G401.6 (cell line): Measurements from ENCODE around the gene LST1.

ENCODE experiments used
- FAIRE-seq: peaks from 2 replicates; lab custom pipeline; 2012; peaks lifted over from hg19 to GRCh38; lab: Jason Lieb, UNC

LST1 gene

DNA sequence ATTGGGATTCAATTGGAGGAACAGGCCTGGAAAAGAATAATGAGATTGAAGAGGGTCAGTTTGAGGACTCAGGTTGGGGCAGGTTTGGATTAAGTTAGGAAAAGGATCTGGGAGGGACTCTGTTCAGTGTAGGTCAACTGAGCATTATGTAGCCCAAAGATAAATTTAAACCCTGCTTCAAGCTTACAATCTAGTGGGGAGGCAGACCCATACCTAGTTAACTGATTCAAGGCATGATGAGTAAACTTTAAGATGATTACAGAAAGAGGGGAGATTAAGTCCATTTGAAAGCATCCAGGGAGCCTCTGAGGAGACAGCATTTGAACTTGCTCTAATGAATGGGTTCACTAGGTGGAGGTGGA, 25.4 kb upstream of the LST1 start:
- no peak for FAIRE-seq

DNA sequence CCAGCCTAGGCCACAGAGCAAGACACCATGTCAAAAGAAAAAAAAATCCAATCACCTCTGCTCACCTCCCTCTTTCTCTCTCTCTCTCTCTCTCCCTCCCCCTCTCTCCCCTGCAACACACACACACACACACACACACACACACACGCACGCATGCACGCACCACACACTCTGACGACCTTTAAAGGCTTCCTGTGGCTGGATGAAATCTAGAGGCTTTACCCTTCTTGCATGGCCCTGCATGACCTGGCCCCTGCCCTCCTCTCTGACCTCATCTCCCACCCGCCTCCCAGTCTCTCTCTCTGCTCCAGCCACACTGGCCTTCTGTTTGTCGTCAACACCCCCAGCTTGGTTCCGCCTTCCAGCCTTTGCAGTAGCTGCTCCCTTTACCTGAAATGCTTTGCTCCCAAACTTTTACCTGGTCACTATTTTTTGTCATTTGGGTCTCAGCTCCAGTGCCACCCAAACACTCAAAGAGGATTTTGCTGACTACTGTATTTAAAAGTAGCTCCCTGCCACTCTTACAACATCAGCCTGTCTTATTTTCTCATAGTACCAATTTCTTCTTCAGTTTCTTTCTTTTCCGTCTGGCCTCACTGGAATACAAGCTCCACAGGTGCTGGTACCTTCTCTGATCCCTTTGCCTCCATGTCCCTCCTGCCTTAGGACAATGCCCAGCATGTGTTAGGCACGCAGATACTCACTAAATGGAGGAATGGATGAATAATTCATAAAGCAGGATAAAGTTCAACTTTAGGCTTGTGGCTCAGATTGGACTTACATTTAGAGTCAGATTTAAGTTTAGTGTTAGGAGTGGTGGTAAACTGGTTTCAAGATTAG, 18.3 kb upstream of the LST1 start:
- FAIRE-seq, result no peak

DNA sequence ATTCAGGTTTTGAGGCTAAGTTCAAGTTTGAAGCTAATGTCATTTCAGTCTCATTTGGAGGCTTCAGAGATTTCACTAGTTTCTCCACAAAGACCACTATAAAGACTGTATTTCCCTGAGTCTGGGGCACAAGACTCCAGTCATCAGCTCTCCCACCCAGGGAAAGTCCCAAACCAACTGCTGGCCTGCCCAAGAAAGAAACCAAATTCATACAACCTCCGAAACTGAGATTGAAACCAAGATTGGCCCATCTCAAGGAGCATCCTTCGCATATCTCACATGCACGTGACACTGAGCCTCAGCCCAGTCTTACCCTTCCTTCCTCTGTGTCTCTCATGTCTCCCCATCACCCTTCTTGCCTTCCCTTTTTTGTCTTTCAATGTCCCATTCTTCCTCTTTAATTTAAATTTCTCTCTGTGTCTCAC, 17.5 kb upstream of the LST1 start:
- FAIRE-seq, result no peak

DNA sequence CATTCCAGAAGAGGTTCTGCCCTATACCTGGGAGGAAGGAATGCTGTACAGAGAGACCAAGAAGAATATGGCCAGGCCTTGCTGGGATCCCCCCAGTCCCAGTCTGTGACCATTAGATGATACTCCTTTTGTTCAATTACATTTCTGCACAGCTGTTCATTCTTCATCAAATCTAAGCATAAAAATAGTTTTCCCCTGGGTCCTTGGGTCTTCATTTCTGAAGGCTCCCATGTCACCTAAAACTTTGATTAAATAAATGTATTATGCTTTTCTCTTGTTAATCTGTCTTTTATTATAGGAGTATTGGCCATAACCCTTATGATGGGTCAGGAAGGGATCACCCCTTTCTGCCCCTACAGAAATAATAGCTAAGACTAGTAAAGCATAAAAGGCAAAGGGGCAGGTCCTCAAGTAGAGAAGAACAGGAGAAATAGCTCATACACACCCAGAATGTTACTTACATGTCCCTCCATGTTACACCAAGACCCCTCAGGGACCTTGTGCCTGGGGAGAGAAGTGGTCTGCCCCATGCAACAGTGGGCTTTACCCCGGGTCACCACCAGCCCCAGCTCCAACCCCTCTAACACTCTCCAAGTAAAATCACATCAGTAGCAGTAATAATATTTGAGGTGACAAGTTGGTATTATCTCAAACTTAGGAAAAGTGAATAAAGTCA, 16.1 kb upstream of the LST1 start:
- FAIRE-seq, result no peak

DNA sequence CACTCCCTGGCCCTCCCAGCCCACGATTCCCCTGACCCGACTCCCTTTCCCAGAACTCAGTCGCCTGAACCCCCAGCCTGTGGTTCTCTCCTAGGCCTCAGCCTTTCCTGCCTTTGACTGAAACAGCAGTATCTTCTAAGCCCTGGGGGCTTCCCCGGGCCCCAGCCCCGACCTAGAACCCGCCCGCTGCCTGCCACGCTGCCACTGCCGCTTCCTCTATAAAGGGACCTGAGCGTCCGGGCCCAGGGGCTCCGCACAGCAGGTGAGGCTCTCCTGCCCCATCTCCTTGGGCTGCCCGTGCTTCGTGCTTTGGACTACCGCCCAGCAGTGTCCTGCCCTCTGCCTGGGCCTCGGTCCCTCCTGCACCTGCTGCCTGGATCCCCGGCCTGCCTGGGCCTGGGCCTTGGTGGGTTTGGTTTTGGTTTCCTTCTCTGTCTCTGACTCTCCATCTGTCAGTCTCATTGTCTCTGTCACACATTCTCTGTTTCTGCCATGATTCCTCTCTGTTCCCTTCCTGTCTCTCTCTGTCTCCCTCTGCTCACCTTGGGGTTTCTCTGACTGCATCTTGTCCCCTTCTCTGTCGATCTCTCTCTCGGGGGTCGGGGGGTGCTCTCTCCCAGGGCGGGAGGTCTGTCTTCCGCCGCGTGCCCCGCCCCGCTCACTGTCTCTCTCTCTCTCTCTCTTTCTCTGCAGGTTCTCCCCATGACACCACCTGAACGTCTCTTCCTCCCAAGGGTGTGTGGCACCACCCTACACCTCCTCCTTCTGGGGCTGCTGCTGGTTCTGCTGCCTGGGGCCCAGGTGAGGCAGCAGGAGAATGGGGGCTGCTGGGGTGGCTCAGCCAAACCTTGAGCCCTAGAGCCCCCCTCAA, 13.8 kb upstream of the LST1 start, which contains the start of gene LTA:
LTA (plus strand) TSS at position 249 of the 871 bp plus-strand sequence; CDS start at position 703, 454 bp downstream.
- FAIRE-seq, result no peak

DNA sequence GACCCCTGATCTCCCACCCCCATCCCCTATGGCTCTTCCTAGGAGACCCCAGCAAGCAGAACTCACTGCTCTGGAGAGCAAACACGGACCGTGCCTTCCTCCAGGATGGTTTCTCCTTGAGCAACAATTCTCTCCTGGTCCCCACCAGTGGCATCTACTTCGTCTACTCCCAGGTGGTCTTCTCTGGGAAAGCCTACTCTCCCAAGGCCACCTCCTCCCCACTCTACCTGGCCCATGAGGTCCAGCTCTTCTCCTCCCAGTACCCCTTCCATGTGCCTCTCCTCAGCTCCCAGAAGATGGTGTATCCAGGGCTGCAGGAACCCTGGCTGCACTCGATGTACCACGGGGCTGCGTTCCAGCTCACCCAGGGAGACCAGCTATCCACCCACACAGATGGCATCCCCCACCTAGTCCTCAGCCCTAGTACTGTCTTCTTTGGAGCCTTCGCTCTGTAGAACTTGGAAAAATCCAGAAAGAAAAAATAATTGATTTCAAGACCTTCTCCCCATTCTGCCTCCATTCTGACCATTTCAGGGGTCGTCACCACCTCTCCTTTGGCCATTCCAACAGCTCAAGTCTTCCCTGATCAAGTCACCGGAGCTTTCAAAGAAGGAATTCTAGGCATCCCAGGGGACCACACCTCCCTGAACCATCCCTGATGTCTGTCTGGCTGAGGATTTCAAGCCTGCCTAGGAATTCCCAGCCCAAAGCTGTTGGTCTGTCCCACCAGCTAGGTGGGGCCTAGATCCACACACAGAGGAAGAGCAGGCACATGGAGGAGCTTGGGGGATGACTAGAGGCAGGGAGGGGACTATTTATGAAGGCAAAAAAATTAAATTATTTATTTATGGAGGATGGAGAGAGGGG, 12.6 kb upstream of the LST1 start:
- no peak for FAIRE-seq

DNA sequence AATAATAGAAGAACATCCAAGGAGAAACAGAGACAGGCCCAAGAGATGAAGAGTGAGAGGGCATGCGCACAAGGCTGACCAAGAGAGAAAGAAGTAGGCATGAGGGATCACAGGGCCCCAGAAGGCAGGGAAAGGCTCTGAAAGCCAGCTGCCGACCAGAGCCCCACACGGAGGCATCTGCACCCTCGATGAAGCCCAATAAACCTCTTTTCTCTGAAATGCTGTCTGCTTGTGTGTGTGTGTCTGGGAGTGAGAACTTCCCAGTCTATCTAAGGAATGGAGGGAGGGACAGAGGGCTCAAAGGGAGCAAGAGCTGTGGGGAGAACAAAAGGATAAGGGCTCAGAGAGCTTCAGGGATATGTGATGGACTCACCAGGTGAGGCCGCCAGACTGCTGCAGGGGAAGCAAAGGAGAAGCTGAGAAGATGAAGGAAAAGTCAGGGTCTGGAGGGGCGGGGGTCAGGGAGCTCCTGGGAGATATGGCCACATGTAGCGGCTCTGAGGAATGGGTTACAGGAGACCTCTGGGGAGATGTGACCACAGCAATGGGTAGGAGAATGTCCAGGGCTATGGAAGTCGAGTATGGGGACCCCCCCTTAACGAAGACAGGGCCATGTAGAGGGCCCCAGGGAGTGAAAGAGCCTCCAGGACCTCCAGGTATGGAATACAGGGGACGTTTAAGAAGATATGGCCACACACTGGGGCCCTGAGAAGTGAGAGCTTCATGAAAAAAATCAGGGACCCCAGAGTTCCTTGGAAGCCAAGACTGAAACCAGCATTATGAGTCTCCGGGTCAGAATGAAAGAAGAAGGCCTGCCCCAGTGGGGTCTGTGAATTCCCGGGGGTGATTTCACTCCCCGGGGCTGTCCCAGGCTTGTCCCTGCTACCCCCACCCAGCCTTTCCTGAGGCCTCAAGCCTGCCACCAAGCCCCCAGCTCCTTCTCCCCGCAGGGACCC, 11.7 kb upstream of the LST1 start:
- no peak for FAIRE-seq

DNA sequence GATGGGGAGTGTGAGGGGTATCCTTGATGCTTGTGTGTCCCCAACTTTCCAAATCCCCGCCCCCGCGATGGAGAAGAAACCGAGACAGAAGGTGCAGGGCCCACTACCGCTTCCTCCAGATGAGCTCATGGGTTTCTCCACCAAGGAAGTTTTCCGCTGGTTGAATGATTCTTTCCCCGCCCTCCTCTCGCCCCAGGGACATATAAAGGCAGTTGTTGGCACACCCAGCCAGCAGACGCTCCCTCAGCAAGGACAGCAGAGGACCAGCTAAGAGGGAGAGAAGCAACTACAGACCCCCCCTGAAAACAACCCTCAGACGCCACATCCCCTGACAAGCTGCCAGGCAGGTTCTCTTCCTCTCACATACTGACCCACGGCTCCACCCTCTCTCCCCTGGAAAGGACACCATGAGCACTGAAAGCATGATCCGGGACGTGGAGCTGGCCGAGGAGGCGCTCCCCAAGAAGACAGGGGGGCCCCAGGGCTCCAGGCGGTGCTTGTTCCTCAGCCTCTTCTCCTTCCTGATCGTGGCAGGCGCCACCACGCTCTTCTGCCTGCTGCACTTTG, 10.7 kb upstream of the LST1 start, which contains the start of gene TNF:
TNF (plus strand) TSS at position 231 of the 567 bp plus-strand sequence; CDS start at position 408, 177 bp downstream.
- no peak for FAIRE-seq

DNA sequence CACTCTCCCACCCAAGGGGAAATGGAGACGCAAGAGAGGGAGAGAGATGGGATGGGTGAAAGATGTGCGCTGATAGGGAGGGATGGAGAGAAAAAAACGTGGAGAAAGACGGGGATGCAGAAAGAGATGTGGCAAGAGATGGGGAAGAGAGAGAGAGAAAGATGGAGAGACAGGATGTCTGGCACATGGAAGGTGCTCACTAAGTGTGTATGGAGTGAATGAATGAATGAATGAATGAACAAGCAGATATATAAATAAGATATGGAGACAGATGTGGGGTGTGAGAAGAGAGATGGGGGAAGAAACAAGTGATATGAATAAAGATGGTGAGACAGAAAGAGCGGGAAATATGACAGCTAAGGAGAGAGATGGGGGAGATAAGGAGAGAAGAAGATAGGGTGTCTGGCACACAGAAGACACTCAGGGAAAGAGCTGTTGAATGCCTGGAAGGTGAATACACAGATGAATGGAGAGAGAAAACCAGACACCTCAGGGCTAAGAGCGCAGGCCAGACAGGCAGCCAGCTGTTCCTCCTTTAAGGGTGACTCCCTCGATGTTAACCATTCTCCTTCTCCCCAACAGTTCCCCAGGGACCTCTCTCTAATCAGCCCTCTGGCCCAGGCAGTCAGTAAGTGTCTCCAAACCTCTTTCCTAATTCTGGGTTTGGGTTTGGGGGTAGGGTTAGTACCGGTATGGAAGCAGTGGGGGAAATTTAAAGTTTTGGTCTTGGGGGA, 10.0 kb upstream of the LST1 start:
- FAIRE-seq, result no peak

DNA sequence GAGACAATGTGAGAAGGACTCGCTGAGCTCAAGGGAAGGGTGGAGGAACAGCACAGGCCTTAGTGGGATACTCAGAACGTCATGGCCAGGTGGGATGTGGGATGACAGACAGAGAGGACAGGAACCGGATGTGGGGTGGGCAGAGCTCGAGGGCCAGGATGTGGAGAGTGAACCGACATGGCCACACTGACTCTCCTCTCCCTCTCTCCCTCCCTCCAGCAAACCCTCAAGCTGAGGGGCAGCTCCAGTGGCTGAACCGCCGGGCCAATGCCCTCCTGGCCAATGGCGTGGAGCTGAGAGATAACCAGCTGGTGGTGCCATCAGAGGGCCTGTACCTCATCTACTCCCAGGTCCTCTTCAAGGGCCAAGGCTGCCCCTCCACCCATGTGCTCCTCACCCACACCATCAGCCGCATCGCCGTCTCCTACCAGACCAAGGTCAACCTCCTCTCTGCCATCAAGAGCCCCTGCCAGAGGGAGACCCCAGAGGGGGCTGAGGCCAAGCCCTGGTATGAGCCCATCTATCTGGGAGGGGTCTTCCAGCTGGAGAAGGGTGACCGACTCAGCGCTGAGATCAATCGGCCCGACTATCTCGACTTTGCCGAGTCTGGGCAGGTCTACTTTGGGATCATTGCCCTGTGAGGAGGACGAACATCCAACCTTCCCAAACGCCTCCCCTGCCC, 9.0 kb upstream of the LST1 start:
- FAIRE-seq, result no peak

DNA sequence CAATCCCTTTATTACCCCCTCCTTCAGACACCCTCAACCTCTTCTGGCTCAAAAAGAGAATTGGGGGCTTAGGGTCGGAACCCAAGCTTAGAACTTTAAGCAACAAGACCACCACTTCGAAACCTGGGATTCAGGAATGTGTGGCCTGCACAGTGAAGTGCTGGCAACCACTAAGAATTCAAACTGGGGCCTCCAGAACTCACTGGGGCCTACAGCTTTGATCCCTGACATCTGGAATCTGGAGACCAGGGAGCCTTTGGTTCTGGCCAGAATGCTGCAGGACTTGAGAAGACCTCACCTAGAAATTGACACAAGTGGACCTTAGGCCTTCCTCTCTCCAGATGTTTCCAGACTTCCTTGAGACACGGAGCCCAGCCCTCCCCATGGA, 8.5 kb upstream of the LST1 start:
- no peak for FAIRE-seq

DNA sequence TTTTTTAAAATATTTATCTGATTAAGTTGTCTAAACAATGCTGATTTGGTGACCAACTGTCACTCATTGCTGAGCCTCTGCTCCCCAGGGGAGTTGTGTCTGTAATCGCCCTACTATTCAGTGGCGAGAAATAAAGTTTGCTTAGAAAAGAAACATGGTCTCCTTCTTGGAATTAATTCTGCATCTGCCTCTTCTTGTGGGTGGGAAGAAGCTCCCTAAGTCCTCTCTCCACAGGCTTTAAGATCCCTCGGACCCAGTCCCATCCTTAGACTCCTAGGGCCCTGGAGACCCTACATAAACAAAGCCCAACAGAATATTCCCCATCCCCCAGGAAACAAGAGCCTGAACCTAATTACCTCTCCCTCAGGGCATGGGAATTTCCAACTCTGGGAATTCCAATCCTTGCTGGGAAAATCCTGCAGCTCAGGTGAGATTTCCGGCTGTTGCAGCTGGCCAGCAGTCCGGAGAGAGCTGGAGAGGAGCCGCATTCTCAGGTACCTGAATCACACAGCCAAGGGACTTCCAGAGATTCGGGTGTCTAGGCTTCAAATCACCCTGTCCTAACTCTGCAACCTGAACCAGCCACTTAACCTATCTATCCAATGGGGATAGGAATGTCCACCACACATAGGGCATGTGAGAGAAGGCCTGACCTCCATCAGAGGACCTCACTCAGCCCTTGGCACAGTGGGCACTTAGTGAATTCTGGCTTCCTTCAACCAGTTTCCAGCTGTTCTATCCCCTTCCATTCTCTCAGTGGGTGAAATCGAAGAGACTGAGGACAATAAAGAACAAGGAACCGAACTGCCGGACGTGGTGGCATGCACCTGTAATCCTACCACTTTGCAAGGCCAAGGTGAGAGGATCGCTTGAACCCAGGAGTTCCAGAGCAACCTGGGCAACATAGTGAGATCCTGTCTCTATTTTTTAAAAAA, 7.6 kb upstream of the LST1 start:
- no peak for FAIRE-seq

DNA sequence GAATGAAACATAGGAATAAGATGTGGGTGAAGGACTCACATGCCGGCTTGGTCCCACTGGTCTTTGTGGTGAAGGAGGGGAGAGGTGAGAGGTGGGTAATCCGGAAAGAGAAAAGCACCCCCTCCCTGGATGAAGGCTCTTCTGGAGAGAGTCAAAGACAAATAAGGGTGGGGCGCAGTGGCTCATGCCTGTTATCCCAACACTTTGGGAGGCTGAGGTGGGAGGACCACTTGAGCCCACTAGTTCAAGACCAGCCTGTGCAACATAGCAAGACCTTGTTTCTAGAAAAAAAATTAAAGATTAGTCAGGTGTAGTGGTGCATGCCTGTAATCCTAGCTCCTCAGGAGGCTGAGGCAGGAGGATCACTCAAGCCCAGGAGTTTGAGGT, 7.0 kb upstream of the LST1 start:
- no peak for FAIRE-seq

DNA sequence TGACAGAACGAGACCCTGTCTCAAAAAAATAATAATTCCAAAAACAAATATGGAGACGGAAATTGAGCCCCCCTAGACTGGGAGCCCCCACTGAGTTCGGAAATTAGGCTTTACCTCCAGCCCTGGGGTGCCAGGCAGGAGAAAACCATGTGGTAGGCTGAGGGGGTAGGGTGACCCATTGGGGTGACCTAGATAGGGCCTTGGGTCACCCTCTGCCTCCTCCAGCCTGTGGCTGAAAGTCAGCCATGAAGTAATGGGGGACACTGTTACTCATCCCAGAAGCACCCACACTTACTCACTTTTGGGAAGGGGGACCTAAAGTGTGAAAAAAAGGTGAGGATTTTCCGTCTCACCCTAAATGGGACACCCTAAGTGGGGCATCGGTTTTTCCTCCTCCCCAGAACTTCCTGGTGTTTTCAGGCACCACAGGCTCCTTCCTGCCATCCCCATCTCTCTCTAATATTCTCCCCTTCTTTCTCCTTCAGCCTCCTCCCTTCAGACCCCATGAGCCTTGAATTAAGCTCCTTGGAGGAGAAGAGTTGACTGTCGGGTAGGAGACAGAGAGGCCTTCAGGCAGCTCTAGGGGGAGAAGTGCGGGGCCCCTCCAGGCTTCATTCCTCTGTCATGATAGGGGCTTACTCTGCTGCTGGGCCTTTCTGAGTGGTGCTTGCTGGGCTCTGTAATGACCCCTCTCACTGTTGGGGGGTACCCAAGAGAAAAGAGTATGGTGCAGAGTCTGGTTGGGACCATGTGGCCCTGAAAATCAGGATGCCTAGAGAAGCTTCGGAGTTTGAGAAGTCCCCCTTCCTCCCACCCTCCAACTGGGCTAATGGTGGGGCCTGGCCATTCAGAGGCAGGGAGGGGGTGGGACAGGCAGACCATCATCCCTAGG, 6.3 kb upstream of the LST1 start:
- no peak for FAIRE-seq

DNA sequence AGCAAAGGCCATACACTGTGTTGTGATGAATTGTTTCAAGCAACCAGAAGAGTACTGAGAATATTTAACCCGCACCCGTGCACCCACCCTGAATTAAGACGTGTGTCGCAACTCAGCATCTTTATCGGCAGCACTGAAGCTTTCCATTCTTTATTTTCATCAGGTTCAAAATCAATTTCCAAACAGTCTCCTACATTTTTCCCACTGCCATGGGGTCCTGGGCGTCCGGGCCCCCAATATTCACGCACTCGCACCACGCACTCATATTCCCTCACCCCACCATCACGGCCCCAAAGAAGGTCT, 5.7 kb upstream of the LST1 start:
- no peak for FAIRE-seq

DNA sequence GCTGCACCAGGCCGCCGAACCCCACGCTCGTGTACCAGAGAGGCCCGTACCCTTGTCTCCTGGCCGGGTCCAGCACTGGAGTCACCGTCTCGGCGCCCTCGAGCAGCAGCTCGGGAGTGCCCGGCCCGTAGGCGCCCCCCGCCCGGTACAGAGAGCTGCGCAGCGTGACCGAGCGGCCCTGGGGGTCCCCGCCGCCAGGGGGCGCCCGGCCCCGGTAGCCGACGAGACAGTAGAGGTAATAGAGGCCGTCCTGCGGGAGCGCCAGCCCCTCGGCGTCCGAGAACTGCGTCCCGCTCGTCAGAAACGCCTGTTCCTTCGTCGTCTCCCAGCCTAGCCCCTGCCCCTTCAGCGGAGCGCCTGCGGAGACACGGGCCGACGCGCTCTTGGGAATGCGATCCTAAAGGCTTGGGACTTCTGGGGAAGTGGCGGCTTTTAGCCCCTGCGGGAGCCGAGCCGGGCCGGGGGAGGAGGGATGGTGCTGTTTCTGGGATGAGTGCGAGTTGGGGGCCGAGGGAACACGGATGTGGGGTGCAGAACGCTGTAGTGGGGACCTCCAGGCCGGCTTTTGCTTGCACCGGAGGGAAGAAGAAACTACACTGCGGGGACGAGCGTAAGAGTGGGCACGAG, 5.2 kb upstream of the LST1 start:
- no peak for FAIRE-seq
